GM12878 (cell line): ENCODE results near the gene UAP1. TPM values are rescaled to one million over a fixed set of nuclear protein-coding genes. Genes with fewer than 3 reads are reported as not detected.

Experiments
- ATAC-seq: fragments of 200-7000 bp; cut with Tn5 transposase; 3 replicates; pipeline ENCODE4 v1.9.1; 2020; ENCODE audit warnings: mild to moderate bottlenecking, moderate library complexity
- BruUV-seq: library from RNA; stranded (reverse); fragments of 400-500 nt; replicated peaks from 2 replicates; lab custom pipeline; 2021; lab: Mats Ljungman, UMichigan
- CTCF ChIA-PET: fragments of 300-600 bp; sonication (Branson Sonifier 250); formaldehyde crosslinking; extraction: SDS; loops from one replicate; lab custom pipeline; 2021; ENCODE audit warnings: inconsistent platforms; lab: Yijun Ruan, JAX
- POLR2A ChIA-PET: fragments of 350-600 bp; formaldehyde crosslinking; extraction: SDS; loops from one replicate; lab custom pipeline; 2021; ENCODE audit warnings: inconsistent platforms; lab: Charles Lee
- RAD21 ChIA-PET: fragments of 300-600 bp; sonication (Branson Sonifier 250); formaldehyde crosslinking; loops from one replicate; lab custom pipeline; 2023; ENCODE audit warnings: antibody characterized with exemption; ENCODE audit not compliant: unreplicated experiment; lab: Charles Lee
- SMC1A ChIA-PET: fragments of 300-600 bp; sonication (Branson Sonifier 250); formaldehyde crosslinking; loops from one replicate; lab custom pipeline; 2023; ENCODE audit not compliant: unreplicated experiment, uncharacterized antibody; lab: Charles Lee
- DNase-seq: peaks from one replicate; pipeline ENCODE4 v3.0.0-alpha.2; 2011; ENCODE audit warnings: low read depth, low spot score
- FAIRE-seq: peaks from 3 replicates; lab custom pipeline; 2011; peaks lifted over from hg19 to GRCh38; lab: Jason Lieb, UNC
- H2AFZ ChIP-seq: 2 replicates; pipeline ENCODE4 v1.6.0; 2011; ENCODE audit warnings: low read depth, low read length, control low read depth; ENCODE audit not compliant: control insufficient read depth
- H3K27ac ChIP-seq: 2 replicates; pipeline ENCODE4 v1.5.1; 2011; ENCODE audit warnings: control low read depth; ENCODE audit not compliant: control insufficient read depth, insufficient read depth
- H3K27me3 ChIP-seq, 2 experiments: replicated peaks in 1 of 2; 2 replicates each; pipeline versions ENCODE4 v1.6.0 to v1.6.1; 2011; ENCODE audit warnings: low read length in 1 of 2; ENCODE audit not compliant: control insufficient read depth in 2 of 2, insufficient read depth in 2 of 2
- H3K36me3 ChIP-seq, 2 experiments: 2 replicates each; pipeline ENCODE4 v1.5.1; 2011; ENCODE audit warnings: low read length in 1 of 2; ENCODE audit not compliant: control insufficient read depth in 2 of 2, insufficient read depth in 2 of 2
- H3K4me1 ChIP-seq: 2 replicates; pipeline ENCODE4 v1.6.1; 2011; ENCODE audit warnings: mild to moderate bottlenecking, low read length, moderate library complexity, mixed read lengths; ENCODE audit not compliant: control insufficient read depth, insufficient read depth
- H3K4me2 ChIP-seq: 2 replicates; pipeline ENCODE4 v1.6.0; 2011; ENCODE audit warnings: control low read depth; ENCODE audit not compliant: control insufficient read depth, insufficient read depth
- H3K4me3 ChIP-seq: fragments of 200-600 bp; sonication (generic); 2 replicates; pipeline ENCODE4 v1.5.1; 2016
- H3K79me2 ChIP-seq: 2 replicates; pipeline ENCODE4 v1.6.0; 2011; ENCODE audit warnings: low read length; ENCODE audit not compliant: control insufficient read depth, insufficient read depth
- H3K9ac ChIP-seq: 2 replicates; pipeline ENCODE4 v1.8.0; 2011; ENCODE audit warnings: low read length, control low read depth, mixed read lengths; ENCODE audit not compliant: control insufficient read depth, insufficient read depth
- H3K9me3 ChIP-seq: replicated peaks from 3 replicates; pipeline ENCODE4 v1.5.1; 2011; ENCODE audit warnings: mild to moderate bottlenecking, low read length; ENCODE audit not compliant: control insufficient read depth, insufficient read depth
- H4K20me1 ChIP-seq: 2 replicates; pipeline ENCODE4 v1.6.0; 2011; ENCODE audit not compliant: control insufficient read depth, insufficient read depth
- BCL3 ChIP-seq: IDR thresholded peaks from 2 replicates; pipeline ENCODE4 v1.6.1; 2011; ENCODE audit warnings: borderline replicate concordance, low read depth, mild to moderate bottlenecking, moderate library complexity, low read length; ENCODE audit not compliant: insufficient read depth, poor library complexity, severe bottlenecking
- MTA2 ChIP-seq: fragments of 450-650 bp; IDR thresholded peaks from 2 replicates; pipeline ENCODE4 v1.6.1; 2016; ENCODE audit warnings: low read depth, mild to moderate bottlenecking, moderate library complexity
- MYC ChIP-seq: IDR thresholded peaks from 2 replicates; pipeline ENCODE4 v1.6.1; 2011; ENCODE audit warnings: mild to moderate bottlenecking, low read length, moderate library complexity, inconsistent platforms; ENCODE audit not compliant: insufficient read depth, insufficient replicate concordance, insufficient read length, severe bottlenecking
- POLR2A ChIP-seq: IDR thresholded peaks from 2 replicates; pipeline ENCODE4 v1.6.1; 2011; ENCODE audit warnings: low read depth, mild to moderate bottlenecking, low read length
- SKIL ChIP-seq: fragments of 450-650 bp; IDR thresholded peaks from 2 replicates; pipeline ENCODE4 v1.6.1; 2017; ENCODE audit warnings: mild to moderate bottlenecking, low read depth, inconsistent platforms; ENCODE audit not compliant: poor library complexity, severe bottlenecking
- SMC3 ChIP-seq: IDR thresholded peaks from 2 replicates; pipeline ENCODE4 v1.6.1; 2011; ENCODE audit warnings: low read length, improper control_type of control experiment, borderline replicate concordance
- WGBS: methylation state at CpG from one replicate; pipeline ENCODE4 v1.1.6; 2016; ENCODE audit warnings: low lambda C conversion rate; ENCODE audit not compliant: insufficient replicate concordance, insufficient coverage; ENCODE audit errors: missing lambda C conversion rate; 5-methylcytosine and 5-hydroxymethylcytosine counted together
- in situ Hi-C: fragments of 300-500 bp; cut with MboI; formaldehyde crosslinking; loops from 9 replicates; pipeline ENCODE4 v1.14.3; 2018; ENCODE audit warnings: mixed read lengths
- intact Hi-C: fragments of 100-400 bp; cut with micrococcal nuclease; formaldehyde crosslinking; loops from one replicate; pipeline ENCODE4 v1.14.2; 2022; ENCODE audit not compliant: unreplicated experiment
- polyA plus RNA-seq, 11 experiments: library from polyadenylated mRNA; depleted of rRNA in 4 of 11; unstranded in 6 of 11; stranded (reverse) in 5 of 11; fragments of >200 nt; fragmentation: Nextera tagmentation in 4 of 11; fragmentation: Illumina TruSeq in 1 of 11; extraction: Ambion mirVana in 4 of 11; extraction: Trizol in 1 of 11; gene quantifications; 1 replicate in 1 of 11; 2 replicates in 10 of 11; pipeline versions ENCODE4 v1.2.1 to v1.2.3, GENCODE V29; 2011 to 2016; ENCODE audit warnings: inconsistent platforms in 2 of 11, missing spikeins in 2 of 11, low read depth in 1 of 11
- total RNA-seq, 4 experiments: library from RNA; depleted of rRNA in 3 of 4; stranded (reverse); fragments of >200 nt in 3 of 4; fragmentation: Illumina TruSeq in 1 of 4; extraction: Trizol in 1 of 4; gene quantifications; 2 replicates each; pipeline versions ENCODE4 v1.2.1 to v1.2.3, GENCODE V29; 2013 to 2021

The UAP1 gene
- total and polyA plus RNA-seq, 10 of the 15 experiments (the other 5 are each of a cell fraction or from before 2014, with no cell fraction given), result 19.2 to 43.0 (median 30.7) TPM

GRCh38 chr1:162617513-162617912, 56.0 kb downstream of the UAP1 start:
- Histone ChIP-seq H3K27ac (no peak overlapping the region), H3K27me3 (no peaks in the 10 kb centered on the region), H3K9ac (no peak overlapping the region), H3K79me2 (no peaks in the 10 kb centered on the region), H4K20me1 (no peaks in the 10 kb centered on the region), H3K36me3 (no peaks in the 10 kb centered on the region), H3K4me2 (no peak overlapping the region), H3K4me3 (no peak overlapping the region), H2AFZ (no peak overlapping the region), H3K4me1 (no peaks in the 10 kb centered on the region), H3K9me3 (peaks cover 6% of the 10 kb centered on the region; the same call in 2 of the 3 replicates)
- TF ChIP-seq SKIL, result no peak
- TF ChIP-seq BCL3, result no peak
- TF ChIP-seq SMC3, result no peak
- TF ChIP-seq MTA2, result no peak
- TF ChIP-seq MYC, result no peak
- no peak for TF ChIP-seq POLR2A
- ChIA-PET POLR2A (interaction anchor here (0.9 to 1.4 kb wide), 2 partner anchors 13 to 16 kb away, joined by 3 to 4 read pairs; no protein-coding TSS in a partner anchor), CTCF (interaction anchor here (0.6 to 4.4 kb wide), 16 partner anchors 10 to 1773 kb away, joined by 3 to 22 read pairs (median 3); partner anchors contain the start of gene DDR2), RAD21 (interaction anchor here (0.6 to 2.4 kb wide), 4 partner anchors 13 to 183 kb away, joined by 3 to 10 read pairs (median 4); partner anchors contain the start of gene DDR2), SMC1A (interaction anchor here (0.6 to 2.4 kb wide), 14 partner anchors 9 to 519 kb away, joined by 3 to 11 read pairs (median 4); partner anchors contain the start of gene DDR2)
- in situ Hi-C loops (no loop called here), intact Hi-C loops (no loop called here)
- DNase-seq (no peak), FAIRE-seq (no peak), ATAC-seq (no peak)
- no TSS peak for BruUV-seq
- WGBS, result 91% methylated on average over 1 of the region's 1 CpG
